Stimulated activated CD8-positive, alpha-beta memory T cell treated with anti-CD3 and anti-CD28 coated beads, Interleukin-15, amount 100 ng/mL, for 4 hours (primary cell): ENCODE results near the gene LIMCH1.
"Not testable (repeated sequence)": the region's sequence is repeated elsewhere in the genome, so short reads cannot be mapped to it uniquely, and the experiment has no call there.

Experiments used
- DNase-seq, 2 donors: peaks; one replicate each; pipeline ENCODE4 v3.0.0-alpha.2; 2020; ENCODE audit warnings: low read depth in 2 of 2

The LIMCH1 gene

GRCh38 chr4:41723286-41723685 lies 185.3 kb downstream of the LIMCH1 start:
- DNase-seq, result no peak

- DNase-seq, result no peak
Measured at GRCh38 chr4:41725254-41725653, 187.3 kb downstream of the LIMCH1 start.

- DNase-seq, result no peak
Measured at GRCh38 chr4:41727861-41728572, 190.1 kb downstream of the LIMCH1 start.

GRCh38 chr4:41728573-41728913 lies 190.6 kb downstream of the LIMCH1 start:
- DNase-seq, result no peak

GRCh38 chr4:41731569-41732126 lies 193.7 kb downstream of the LIMCH1 start:
- no peak for DNase-seq

GRCh38 chr4:41734371-41734770 lies 196.4 kb downstream of the LIMCH1 start:
- DNase-seq, result no peak

GRCh38 chr4:41737491-41737890 lies 199.5 kb downstream of the LIMCH1 start:
- DNase-seq, result not testable (repeated sequence)

- DNase-seq, result no peak
Measured at GRCh38 chr4:41741354-41741753, 203.4 kb downstream of the LIMCH1 start.

GRCh38 chr4:41744572-41745291 lies 206.8 kb downstream of the LIMCH1 start:
- no peak for DNase-seq

GRCh38 chr4:41745292-41746024 lies 207.5 kb downstream of the LIMCH1 start:
- DNase-seq, result no peak

- no peak for DNase-seq
Measured at GRCh38 chr4:41746025-41746439, 208.1 kb downstream of the LIMCH1 start.

- DNase-seq, result no peak
Measured at GRCh38 chr4:41746440-41747229, 208.7 kb downstream of the LIMCH1 start.

- no peak for DNase-seq
Measured at GRCh38 chr4:41747230-41748055, 209.5 kb downstream of the LIMCH1 start.

GRCh38 chr4:41748074-41748570 lies 210.2 kb downstream of the LIMCH1 start:
- DNase-seq, result no peak

- DNase-seq, result no peak
Measured at GRCh38 chr4:41748571-41749475, 210.9 kb downstream of the LIMCH1 start, which contains the start of gene PHOX2B. PHOX2B (minus strand) TSS chr4:41748725; CDS start chr4:41748610, 115 bp downstream.

- no peak for DNase-seq
Measured at GRCh38 chr4:41749631-41750039, 211.7 kb downstream of the LIMCH1 start.
